RPMI7951 (cell line): ENCODE results near the gene PHYHD1. TPM values are rescaled to one million over a fixed set of nuclear protein-coding genes. Genes with fewer than 3 reads are reported as not detected.
"Not testable (repeated sequence)": the region's sequence is repeated elsewhere in the genome, so short reads cannot be mapped to it uniquely, and the experiment has no call there.

Experiments used
- DNase-seq: peaks from one replicate; pipeline ENCODE4 v3.0.0-alpha.2; 2012; ENCODE audit warnings: low read depth
- total RNA-seq: library from RNA; depleted of rRNA; stranded (reverse); fragments of >200 nt; shearing (Covaris generic); gene quantifications from 2 replicates; pipeline ENCODE4 v1.2.3, GENCODE V29; 2014

Gene PHYHD1
- total RNA-seq, 1 experiment from 2014 or later: 1.8 TPM

- DNase-seq: peak; percentile 15
Measured at GRCh38 chr9:128921881-128922763, 1.3 kb downstream of the PHYHD1 start.

- no peak for DNase-seq
Measured at GRCh38 chr9:128923493-128923883, 2.7 kb downstream of the PHYHD1 start.

- DNase-seq: peak; percentile 30
Measured at GRCh38 chr9:128927731-128928411, 7.1 kb downstream of the PHYHD1 start.

GRCh38 chr9:128928624-128929023 is 7.8 kb downstream of the PHYHD1 start:
- no peak for DNase-seq

- no peak for DNase-seq
Measured at GRCh38 chr9:128929560-128929959, 8.8 kb downstream of the PHYHD1 start.

- no peak for DNase-seq
Measured at GRCh38 chr9:128933731-128934130, 12.9 kb downstream of the PHYHD1 start.

GRCh38 chr9:128936171-128936865 is 15.5 kb downstream of the PHYHD1 start:
- no peak for DNase-seq

- DNase-seq: no peak
Measured at GRCh38 chr9:128937310-128938165, 16.8 kb downstream of the PHYHD1 start.

- no peak for DNase-seq
Measured at GRCh38 chr9:128940271-128940921, 19.6 kb downstream of the PHYHD1 start.

- no peak for DNase-seq
Measured at GRCh38 chr9:128940946-128941755, 20.4 kb downstream of the PHYHD1 start.

GRCh38 chr9:128943832-128944620 is 23.2 kb downstream of the PHYHD1 start:
- DNase-seq: no peak

- not testable (repeated sequence) for DNase-seq
Measured at GRCh38 chr9:128944966-128945365, 24.2 kb downstream of the PHYHD1 start.

- DNase-seq: no peak
Measured at GRCh38 chr9:128945798-128946501, 25.2 kb downstream of the PHYHD1 start.

- DNase-seq: peak; percentile 26
Measured at GRCh38 chr9:128946571-128947276, 25.9 kb downstream of the PHYHD1 start.

GRCh38 chr9:128947277-128947526 is 26.4 kb downstream of the PHYHD1 start:
- no peak for DNase-seq

GRCh38 chr9:128947527-128948301 is 26.9 kb downstream of the PHYHD1 start, which contains the start of the genes DOLK and NUP188:
Gene DOLK, minus strand, starts transcription at chr9:128947603. Its CDS starts 300 bp downstream, at chr9:128947303.
Gene NUP188, plus strand, starts transcription at chr9:128947699. Its CDS starts 21 bp downstream, at chr9:128947720.
- peak; percentile 84 for DNase-seq

- DNase-seq: not testable (repeated sequence)
Measured at GRCh38 chr9:128961403-128961802, 40.6 kb downstream of the PHYHD1 start.
